Uterine smooth muscle cell (primary cell): ENCODE data around the gene MAP4K1. TPM values are rescaled to one million over a fixed set of nuclear protein-coding genes. Genes with fewer than 3 reads are reported as not detected.

Experiments used
- total RNA-seq: library from RNA; depleted of rRNA; stranded (reverse); fragments of >200 nt; gene quantifications from 2 replicates; pipeline ENCODE4 v1.2.3, GENCODE V29; 2014

Gene MAP4K1
- total RNA-seq, result 0.55 TPM in 1 of 2 replicates, not detected in the other

GRCh38 chr19:38617764-38618589 is at the start of gene MAP4K1:
MAP4K1 (minus strand) TSS chr19:38617953; CDS start chr19:38617895, 58 bp downstream.

GRCh38 chr19:38647368-38647965 is 29.7 kb upstream of the MAP4K1 start, which contains the start of gene ACTN4:
ACTN4 (plus strand) TSS chr19:38647649; CDS start chr19:38647746, 97 bp downstream.

DNA sequence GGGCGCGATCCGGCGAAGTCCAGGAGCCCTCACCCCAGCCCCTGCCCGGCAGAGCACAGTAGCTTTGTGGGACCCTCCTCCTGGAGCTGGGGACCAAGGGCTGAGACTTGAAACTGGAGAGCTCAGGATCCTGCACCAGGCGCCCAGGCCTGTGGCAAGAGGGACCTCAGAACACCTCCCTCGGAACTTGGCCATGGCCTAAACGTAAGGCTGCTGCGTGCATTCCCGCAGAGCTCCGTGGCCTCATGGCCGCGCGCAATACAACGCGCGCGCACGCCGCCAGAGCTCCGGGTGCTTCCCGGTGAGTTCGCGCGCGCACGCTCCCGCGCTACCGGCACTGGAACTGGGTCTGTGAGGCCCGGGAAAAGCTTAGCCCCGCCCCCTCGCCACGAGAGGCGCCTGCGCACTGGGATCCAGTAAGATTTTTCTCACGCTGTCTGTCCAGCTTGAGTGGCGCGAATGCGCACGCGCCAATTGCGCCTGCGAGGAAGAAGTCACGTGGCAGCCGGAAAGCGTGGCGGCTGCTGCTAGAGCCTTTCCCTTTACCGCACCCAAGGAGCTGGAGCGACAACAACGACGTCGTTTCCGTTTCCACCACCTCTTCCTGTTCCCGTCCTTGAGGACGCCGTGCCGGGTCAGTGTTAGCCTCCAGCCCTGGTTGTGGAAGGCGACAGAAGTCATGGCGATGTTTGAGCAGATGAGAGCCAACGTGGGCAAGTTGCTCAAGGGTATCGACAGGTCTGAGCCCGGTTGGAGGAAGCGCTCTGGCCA is 1.0 kb upstream of the MAP4K1 start, which contains the start of gene EIF3K:
Gene EIF3K (plus strand): TSS at position 599 of the 771 bp plus-strand sequence. CDS start 81 bp downstream, at position 680.

Other genes with a start within 250 kb of the MAP4K1 start
- gene PSMD8, start 243.4 kb downstream of the MAP4K1 start, total RNA-seq, result 308 and 462 TPM in 2 replicates
- gene GGN, start 229.9 kb downstream of the MAP4K1 start, total RNA-seq, result 0.11 and 0.62 TPM in 2 replicates
- 2.4 TPM in 2 replicates for gene SPRED3, start 229.3 kb downstream of the MAP4K1 start, total RNA-seq
- 7.2 and 8.0 TPM in 2 replicates for gene FAM98C, start 214.9 kb downstream of the MAP4K1 start, total RNA-seq
- not detected in 2 replicates for gene RASGRP4, start 191.7 kb downstream of the MAP4K1 start, total RNA-seq
- under 0.01 and 0.11 TPM in 2 replicates for gene RYR1, start 184.3 kb downstream of the MAP4K1 start, total RNA-seq
- gene EIF3K, start 1.2 kb upstream of the MAP4K1 start, total RNA-seq, result 371 and 436 TPM in 2 replicates
- gene ACTN4, start 29.7 kb upstream of the MAP4K1 start, total RNA-seq, result 314 and 514 TPM in 2 replicates
- not detected in 2 replicates for gene CAPN12, start 126.5 kb upstream of the MAP4K1 start, total RNA-seq
- not detected in 2 replicates for gene LGALS7, start 155.6 kb upstream of the MAP4K1 start, total RNA-seq
- gene LGALS7B, start 171.2 kb upstream of the MAP4K1 start, total RNA-seq, result 0.55 TPM in 1 of 2 replicates, not detected in the other
- gene LGALS4, start 195.0 kb upstream of the MAP4K1 start, total RNA-seq, result not detected in 2 replicates
- gene ECH1, start 213.8 kb upstream of the MAP4K1 start, total RNA-seq, result 7.1 TPM in 2 replicates
- 279 and 457 TPM in 2 replicates for gene HNRNPL, start 232.0 kb upstream of the MAP4K1 start, total RNA-seq